WTC11 (cell line): Measurements from ENCODE around the gene CYP46A1. TPM values are rescaled to one million over a fixed set of nuclear protein-coding genes. Genes with fewer than 3 reads are reported as not detected.

Source experiments
- ATAC-seq: fragments of 200-7000 bp; cut with Tn5 transposase; 2 replicates; pipeline ENCODE4 v1.10.0; 2021; ENCODE audit warnings: mild to moderate bottlenecking, moderate library complexity
- CTCF ChIA-PET: fragments of 300-600 bp; sonication (Branson Sonifier 250); formaldehyde crosslinking; loops from one replicate; lab custom pipeline; 2021; ENCODE audit warnings: antibody characterized with exemption; lab: Charles Lee
- POLR2A ChIA-PET: fragments of 350-600 bp; sonication (Branson Sonifier 250); formaldehyde crosslinking; loops from one replicate; lab custom pipeline; 2021; ENCODE audit warnings: antibody characterized with exemption; lab: Charles Lee
- DNase-seq: peaks from one replicate; pipeline ENCODE4 v3.0.0; 2021; ENCODE audit warnings: low spot score
- H3K27ac Mint-ChIP-seq: 2 replicates; pipeline ENCODE4 v1.8.0; 2021; ENCODE audit warnings: mixed read lengths
- H3K27me3 Mint-ChIP-seq: 2 replicates; pipeline ENCODE4 v1.8.0; 2021; ENCODE audit warnings: low read depth, mild to moderate bottlenecking, moderate library complexity, mixed read lengths
- H3K36me3 Mint-ChIP-seq: 2 replicates; pipeline ENCODE4 v1.8.0; 2021; ENCODE audit warnings: mixed read lengths
- H3K4me1 Mint-ChIP-seq: 2 replicates; pipeline ENCODE4 v1.8.0; 2022; ENCODE audit warnings: mixed read lengths
- H3K4me3 Mint-ChIP-seq: 2 replicates; pipeline ENCODE4 v1.8.0; 2021; ENCODE audit warnings: mild to moderate bottlenecking, moderate library complexity, mixed read lengths
- H3K9me3 Mint-ChIP-seq: 2 replicates; pipeline ENCODE4 v1.8.0; 2021; ENCODE audit warnings: mixed read lengths
- GABPB1 ChIP-seq: sonication (generic); formaldehyde crosslinking; IDR thresholded peaks from 2 replicates; pipeline ENCODE4 v1.8.1; 2023; ENCODE audit warnings: mild to moderate bottlenecking, missing genetic modification reagents
- GRHL2 ChIP-seq: fragments of 250-450 bp; sonication (Bioruptor Pico); IDR thresholded peaks from 2 replicates; pipeline ENCODE4 v1.8.0; 2022; ENCODE audit warnings: mild to moderate bottlenecking, moderate library complexity; ENCODE audit not compliant: insufficient replicate concordance, severe bottlenecking
- NFE2L1 ChIP-seq: sonication (generic); formaldehyde crosslinking; IDR thresholded peaks from 2 replicates; pipeline ENCODE4 v1.8.1; 2023; ENCODE audit warnings: missing genetic modification reagents
- NR1H2 ChIP-seq: sonication (generic); formaldehyde crosslinking; IDR thresholded peaks from 2 replicates; pipeline ENCODE4 v1.9.0; 2021; ENCODE audit warnings: mild to moderate bottlenecking, moderate library complexity, missing genetic modification reagents
- OVOL2 ChIP-seq: fragments of 250-450 bp; sonication (Bioruptor Pico); IDR thresholded peaks from 2 replicates; pipeline ENCODE4 v1.9.0; 2021; ENCODE audit warnings: mild to moderate bottlenecking, borderline replicate concordance
- TEAD1 ChIP-seq: sonication (generic); formaldehyde crosslinking; IDR thresholded peaks from 2 replicates; pipeline ENCODE4 v1.8.0; 2022; ENCODE audit warnings: mild to moderate bottlenecking, missing genetic modification reagents
- ZNF416 ChIP-seq: fragments of 250-450 bp; sonication (Bioruptor Pico); IDR thresholded peaks from 2 replicates; pipeline ENCODE4 v1.9.0; 2021; ENCODE audit warnings: mild to moderate bottlenecking, inconsistent platforms
- ZNF512 ChIP-seq: sonication (generic); formaldehyde crosslinking; IDR thresholded peaks from 2 replicates; pipeline ENCODE4 v1.8.1; 2022; ENCODE audit warnings: missing genetic modification reagents, borderline replicate concordance
- total RNA-seq: library from RNA; stranded (reverse); gene quantifications from 3 replicates; pipeline ENCODE4 v1.2.3, GENCODE V29; 2021
- TF ChIP-seq, protein P1 (sequence below): sonication (generic); formaldehyde crosslinking; conservative IDR thresholded peaks from 2 replicates; pipeline ENCODE4 v1.8.1; 2023; ENCODE audit warnings: mild to moderate bottlenecking, low read depth, missing genetic modification reagents, moderate library complexity
- TF ChIP-seq, protein P2 (sequence below): sonication (generic); formaldehyde crosslinking; IDR thresholded peaks from 2 replicates; pipeline ENCODE4 v1.8.1; 2022; ENCODE audit warnings: mild to moderate bottlenecking, moderate library complexity, missing genetic modification reagents
- TF ChIP-seq, protein P3 (sequence below): sonication (generic); formaldehyde crosslinking; IDR thresholded peaks from 2 replicates; pipeline ENCODE4 v1.8.0; 2022; ENCODE audit warnings: mild to moderate bottlenecking, missing genetic modification reagents
- TF ChIP-seq, protein P4 (sequence below): fragments of 250-450 bp; sonication (Bioruptor Pico); conservative IDR thresholded peaks from 2 replicates; pipeline ENCODE4 v1.9.0; 2021; ENCODE audit warnings: mild to moderate bottlenecking

The CYP46A1 gene
- total RNA-seq, 1 experiment from 2014 or later = 0.77 TPM

- CTCF ChIA-PET = interaction anchor here (1.0 to 1.7 kb wide), 2 partner anchors 10 to 29 kb away, joined by 3 to 6 read pairs; partner anchors contain the start of gene EML1
- ATAC-seq (no peak), DNase-seq (no peak)
Observed at GRCh38 chr14:99763527-99764221, 79.6 kb downstream of the CYP46A1 start.

DNA sequence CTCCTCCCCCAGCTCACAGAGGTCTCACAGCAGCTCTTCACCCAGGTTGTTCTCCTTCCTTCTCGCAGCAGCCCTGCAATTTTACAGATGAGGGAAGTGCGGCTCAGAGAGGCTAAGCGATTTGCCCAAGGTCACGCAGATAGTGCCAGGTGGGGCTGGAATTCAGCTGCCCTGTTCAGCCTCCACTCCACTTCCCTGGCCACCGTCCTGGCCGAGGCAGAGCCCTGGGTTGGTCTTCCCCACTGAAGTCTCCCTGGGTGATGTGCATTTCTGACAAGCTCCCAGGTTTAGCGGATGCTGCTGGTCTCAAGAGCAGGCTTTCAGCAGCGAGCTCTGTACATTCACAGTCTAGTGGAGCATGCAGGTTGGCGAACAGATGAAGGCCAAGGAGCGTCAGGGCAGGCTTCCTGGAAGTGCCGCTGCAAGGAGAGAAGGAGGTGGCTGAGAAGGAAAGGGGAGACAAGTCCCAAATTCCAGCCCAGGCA lies 80.2 kb downstream of the CYP46A1 start:
- no peak for TF ChIP-seq OVOL2 (CRISPR knock-in tag)
- Mint-ChIP-seq H3K4me3 (no peak overlapping the region), H3K4me1 (peaks cover 18% of the 10 kb centered on the region), H3K9me3 (peaks cover 5% of the 10 kb centered on the region), H3K36me3 (no peaks in the 10 kb centered on the region), H3K27ac (no peak overlapping the region), H3K27me3 (no peaks in the 10 kb centered on the region; the same call in 1 of the 2 replicates)
- POLR2A ChIA-PET = no interaction called here
- DNase-seq (no peak), ATAC-seq (no peak)
- CTCF ChIA-PET = interaction anchor here (0.6 to 1.7 kb wide), 3 partner anchors 11 to 28 kb away, joined by 3 to 6 read pairs (median 3); partner anchors contain the start of gene EML1

More at GRCh38 chr14:99763527-99764221, 79.6 kb downstream of the CYP46A1 start:
- Mint-ChIP-seq H3K27me3 (no peaks in the 10 kb centered on the region; the same call in 1 of the 2 replicates), H3K4me1 (peaks cover 23% of the 10 kb centered on the region), H3K27ac (no peak overlapping the region), H3K36me3 (no peaks in the 10 kb centered on the region), H3K9me3 (peaks cover 5% of the 10 kb centered on the region), H3K4me3 (no peak overlapping the region)
- TF ChIP-seq ZNF416 (CRISPR knock-in tag) (no peak), NFE2L1 (CRISPR knock-in tag) (no peak), GABPB1 (CRISPR knock-in tag) (no peak), GRHL2 (CRISPR knock-in tag) (no peak), ZNF512 (CRISPR knock-in tag) (no peak), TEAD1 (no peak), NR1H2 (no peak)
- TF ChIP-seq, protein P1, sequence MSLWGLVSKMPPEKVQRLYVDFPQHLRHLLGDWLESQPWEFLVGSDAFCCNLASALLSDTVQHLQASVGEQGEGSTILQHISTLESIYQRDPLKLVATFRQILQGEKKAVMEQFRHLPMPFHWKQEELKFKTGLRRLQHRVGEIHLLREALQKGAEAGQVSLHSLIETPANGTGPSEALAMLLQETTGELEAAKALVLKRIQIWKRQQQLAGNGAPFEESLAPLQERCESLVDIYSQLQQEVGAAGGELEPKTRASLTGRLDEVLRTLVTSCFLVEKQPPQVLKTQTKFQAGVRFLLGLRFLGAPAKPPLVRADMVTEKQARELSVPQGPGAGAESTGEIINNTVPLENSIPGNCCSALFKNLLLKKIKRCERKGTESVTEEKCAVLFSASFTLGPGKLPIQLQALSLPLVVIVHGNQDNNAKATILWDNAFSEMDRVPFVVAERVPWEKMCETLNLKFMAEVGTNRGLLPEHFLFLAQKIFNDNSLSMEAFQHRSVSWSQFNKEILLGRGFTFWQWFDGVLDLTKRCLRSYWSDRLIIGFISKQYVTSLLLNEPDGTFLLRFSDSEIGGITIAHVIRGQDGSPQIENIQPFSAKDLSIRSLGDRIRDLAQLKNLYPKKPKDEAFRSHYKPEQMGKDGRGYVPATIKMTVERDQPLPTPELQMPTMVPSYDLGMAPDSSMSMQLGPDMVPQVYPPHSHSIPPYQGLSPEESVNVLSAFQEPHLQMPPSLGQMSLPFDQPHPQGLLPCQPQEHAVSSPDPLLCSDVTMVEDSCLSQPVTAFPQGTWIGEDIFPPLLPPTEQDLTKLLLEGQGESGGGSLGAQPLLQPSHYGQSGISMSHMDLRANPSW (CRISPR knock-in tag) = no peak
- TF ChIP-seq, protein P2, sequence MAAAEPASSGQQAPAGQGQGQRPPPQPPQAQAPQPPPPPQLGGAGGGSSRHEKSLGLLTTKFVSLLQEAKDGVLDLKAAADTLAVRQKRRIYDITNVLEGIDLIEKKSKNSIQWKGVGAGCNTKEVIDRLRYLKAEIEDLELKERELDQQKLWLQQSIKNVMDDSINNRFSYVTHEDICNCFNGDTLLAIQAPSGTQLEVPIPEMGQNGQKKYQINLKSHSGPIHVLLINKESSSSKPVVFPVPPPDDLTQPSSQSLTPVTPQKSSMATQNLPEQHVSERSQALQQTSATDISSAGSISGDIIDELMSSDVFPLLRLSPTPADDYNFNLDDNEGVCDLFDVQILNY (CRISPR knock-in tag) = no peak
- TF ChIP-seq, protein P3, sequence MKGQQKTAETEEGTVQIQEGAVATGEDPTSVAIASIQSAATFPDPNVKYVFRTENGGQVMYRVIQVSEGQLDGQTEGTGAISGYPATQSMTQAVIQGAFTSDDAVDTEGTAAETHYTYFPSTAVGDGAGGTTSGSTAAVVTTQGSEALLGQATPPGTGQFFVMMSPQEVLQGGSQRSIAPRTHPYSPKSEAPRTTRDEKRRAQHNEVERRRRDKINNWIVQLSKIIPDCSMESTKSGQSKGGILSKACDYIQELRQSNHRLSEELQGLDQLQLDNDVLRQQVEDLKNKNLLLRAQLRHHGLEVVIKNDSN (CRISPR knock-in tag) = no peak
- TF ChIP-seq, protein P4, sequence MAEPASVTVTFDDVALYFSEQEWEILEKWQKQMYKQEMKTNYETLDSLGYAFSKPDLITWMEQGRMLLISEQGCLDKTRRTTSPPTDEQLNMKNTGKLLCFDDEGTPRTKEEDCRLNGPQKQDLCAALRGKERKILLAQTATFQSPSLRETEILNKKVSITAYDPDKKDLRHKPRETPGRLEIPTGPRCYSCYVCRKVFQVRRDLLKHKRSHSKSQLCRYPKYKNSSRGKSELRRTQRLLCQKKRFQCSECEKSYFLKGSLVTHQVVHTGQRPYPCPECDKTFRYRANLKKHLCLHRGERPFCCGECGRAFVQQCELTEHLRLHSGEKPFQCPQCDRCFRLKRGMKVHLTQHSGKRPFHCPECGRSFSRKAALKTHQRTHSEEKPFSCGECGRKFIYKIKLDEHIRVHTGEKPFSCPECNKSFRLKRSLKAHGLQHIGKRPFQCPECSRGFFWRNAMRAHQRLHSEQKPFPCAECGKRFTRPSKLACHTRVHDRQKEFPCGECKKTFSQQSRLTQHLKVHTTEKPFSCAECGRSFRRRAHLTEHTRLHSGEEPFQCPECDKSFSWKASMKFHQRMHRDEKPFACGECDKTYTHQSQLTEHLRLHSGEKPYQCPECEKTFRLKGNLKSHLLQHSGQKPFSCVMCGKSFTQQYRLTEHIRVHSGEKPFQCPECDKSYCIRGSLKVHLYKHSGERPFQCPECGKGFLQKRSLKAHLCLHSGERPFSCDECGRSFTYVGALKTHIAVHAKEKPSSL = no peak
- POLR2A ChIA-PET = no interaction called here
